Esophagus squamous epithelium (tissue), 4 donors: ENCODE results near the gene PCBP4.

Experiments used
- POLR2A ChIP-seq, 4 donors: fragments of 450-650 bp; IDR thresholded peaks; one replicate each; pipeline ENCODE4 v1.6.1; 2017; ENCODE audit warnings: antibody characterized with exemption in 4 of 4, mild to moderate bottlenecking in 4 of 4, moderate library complexity in 3 of 4
- TF ChIP-seq, protein P1 (sequence below), 6 experiments: fragments of 450-650 bp in 4 of 6; fragments of 200-600 bp in 2 of 6; sonication (generic) in 2 of 6; IDR thresholded peaks; one replicate each; pipeline ENCODE4 v1.5.1; 2016 to 2019; ENCODE audit warnings: antibody characterized with exemption in 6 of 6, mild to moderate bottlenecking in 4 of 6, moderate library complexity in 4 of 6

DNA sequence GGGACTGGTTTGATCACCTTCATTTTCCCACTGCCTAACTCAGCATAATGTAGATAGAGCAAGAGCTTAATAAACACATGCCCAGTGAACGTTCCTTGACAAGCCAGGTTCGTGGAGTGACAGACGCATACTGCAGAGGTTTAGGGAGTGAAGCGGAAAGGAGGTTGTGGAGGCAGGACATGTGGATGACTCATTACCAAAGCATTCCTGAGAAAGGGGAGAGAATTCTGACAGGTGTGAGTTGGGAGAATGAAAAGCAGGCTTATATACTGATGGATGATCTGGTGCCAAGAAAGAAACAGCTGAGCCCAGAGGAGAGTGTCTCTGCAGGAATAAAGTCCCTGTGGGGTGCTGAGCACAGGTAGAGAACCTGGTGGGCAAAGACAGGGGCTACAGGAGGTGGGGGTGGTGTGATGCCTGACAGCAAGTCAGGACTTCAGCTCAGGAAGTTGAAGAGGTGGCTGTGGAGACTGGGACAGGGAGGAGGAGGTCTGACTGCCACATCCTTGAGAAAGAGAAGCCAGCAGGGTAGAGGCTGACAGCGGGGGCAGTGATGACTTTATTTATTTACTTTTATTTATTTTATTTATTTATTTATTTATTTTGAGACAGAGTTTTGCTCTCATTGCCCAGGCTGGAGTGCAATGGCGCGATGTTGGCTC, 30.8 kb upstream of the PCBP4 start:
- TF ChIP-seq POLR2A (IDR thresholded peaks at IDR 0.05) = no peak
- TF ChIP-seq, protein P1, sequence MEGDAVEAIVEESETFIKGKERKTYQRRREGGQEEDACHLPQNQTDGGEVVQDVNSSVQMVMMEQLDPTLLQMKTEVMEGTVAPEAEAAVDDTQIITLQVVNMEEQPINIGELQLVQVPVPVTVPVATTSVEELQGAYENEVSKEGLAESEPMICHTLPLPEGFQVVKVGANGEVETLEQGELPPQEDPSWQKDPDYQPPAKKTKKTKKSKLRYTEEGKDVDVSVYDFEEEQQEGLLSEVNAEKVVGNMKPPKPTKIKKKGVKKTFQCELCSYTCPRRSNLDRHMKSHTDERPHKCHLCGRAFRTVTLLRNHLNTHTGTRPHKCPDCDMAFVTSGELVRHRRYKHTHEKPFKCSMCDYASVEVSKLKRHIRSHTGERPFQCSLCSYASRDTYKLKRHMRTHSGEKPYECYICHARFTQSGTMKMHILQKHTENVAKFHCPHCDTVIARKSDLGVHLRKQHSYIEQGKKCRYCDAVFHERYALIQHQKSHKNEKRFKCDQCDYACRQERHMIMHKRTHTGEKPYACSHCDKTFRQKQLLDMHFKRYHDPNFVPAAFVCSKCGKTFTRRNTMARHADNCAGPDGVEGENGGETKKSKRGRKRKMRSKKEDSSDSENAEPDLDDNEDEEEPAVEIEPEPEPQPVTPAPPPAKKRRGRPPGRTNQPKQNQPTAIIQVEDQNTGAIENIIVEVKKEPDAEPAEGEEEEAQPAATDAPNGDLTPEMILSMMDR (IDR thresholded peaks at IDR 0.05) = no peak
